Stimulated activated CD4-positive, alpha-beta T cell treated with anti-CD3 and anti-CD28 coated beads, Interleukin-15, amount 100 ng/mL, for 1 hour (primary cell): ENCODE measurements around the gene NOTO.
"Not testable (repeated sequence)": the region's sequence is repeated elsewhere in the genome, so short reads cannot be mapped to it uniquely, and the experiment has no call there.

Source experiments
- DNase-seq, 2 donors: peaks; one replicate each; pipeline ENCODE4 v3.0.0-alpha.2; 2020; ENCODE audit warnings: low read depth in 1 of 2, low spot score in 1 of 2

NOTO gene, protein sequence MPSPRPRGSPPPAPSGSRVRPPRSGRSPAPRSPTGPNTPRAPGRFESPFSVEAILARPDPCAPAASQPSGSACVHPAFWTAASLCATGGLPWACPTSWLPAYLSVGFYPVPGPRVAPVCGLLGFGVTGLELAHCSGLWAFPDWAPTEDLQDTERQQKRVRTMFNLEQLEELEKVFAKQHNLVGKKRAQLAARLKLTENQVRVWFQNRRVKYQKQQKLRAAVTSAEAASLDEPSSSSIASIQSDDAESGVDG

DNA sequence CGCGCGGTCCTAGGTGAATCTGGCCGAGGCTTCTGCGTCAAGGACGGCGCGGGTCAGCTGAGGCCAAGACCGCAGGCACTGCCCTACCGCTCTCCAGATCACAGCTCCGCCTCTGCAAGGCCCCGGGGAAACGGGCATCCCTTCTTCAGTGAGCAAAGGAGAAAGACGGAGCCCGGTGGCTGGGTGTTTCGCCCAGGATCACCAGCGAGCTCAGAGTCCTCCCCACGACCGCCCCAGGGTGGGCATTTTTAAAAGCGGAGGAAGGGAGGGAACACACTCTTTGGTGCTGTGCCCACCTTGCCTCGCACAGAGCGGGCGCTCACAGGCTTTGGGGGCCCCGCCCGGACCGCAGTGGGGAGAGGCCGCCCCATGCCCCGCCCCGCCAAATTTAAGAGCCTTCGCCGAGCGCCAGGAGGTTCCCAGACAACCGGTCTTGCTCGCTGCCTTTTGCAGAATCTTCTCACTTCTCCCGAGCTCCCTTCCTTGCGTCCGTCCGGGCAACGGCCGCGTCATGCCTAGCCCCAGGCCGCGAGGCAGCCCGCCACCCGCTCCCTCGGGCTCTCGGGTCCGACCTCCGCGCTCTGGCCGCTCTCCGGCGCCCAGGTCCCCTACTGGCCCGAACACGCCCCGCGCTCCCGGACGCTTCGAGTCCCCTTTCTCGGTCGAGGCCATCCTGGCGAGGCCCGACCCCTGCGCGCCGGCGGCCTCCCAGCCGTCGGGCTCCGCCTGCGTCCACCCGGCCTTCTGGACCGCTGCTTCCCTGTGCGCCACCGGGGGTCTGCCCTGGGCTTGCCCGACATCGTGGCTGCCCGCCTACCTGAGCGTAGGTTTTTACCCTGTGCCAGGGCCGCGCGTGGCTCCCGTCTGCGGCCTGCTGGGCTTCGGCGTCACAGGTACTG lies at the start of gene NOTO:
Gene NOTO, plus strand, starts transcription at position 419 of the 899 bp plus-strand sequence. Its CDS starts 93 bp downstream, at position 512.
- no peak for DNase-seq

DNA sequence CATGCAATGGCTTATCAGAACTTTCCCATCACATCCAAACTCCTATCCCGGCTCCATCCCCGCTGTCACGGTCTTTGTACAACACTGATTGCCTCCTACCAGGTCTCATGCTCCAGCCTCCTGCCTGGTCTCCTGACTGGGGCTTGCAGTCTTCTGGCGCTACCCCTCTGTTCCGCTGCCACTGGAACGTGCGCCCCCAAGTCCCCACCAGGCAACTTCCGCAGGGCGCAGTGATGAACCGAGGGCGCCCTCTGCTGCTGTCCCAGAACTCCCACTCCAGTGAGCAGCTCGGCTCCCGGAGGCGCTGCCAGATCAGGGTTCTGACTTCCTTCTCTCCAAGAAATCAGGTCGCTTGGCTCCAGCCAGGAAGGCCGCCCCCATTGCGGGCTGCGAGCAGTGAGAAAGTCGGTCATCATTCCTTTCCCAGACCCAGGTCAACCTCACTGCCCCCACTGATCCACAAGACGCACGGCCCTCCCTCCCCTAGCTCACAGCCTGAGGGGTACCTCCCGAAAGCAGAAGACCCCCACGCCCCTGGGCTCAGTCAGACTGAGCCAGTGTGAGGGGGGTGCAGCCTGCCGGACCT lies 45.7 kb upstream of the NOTO start:
- no peak for DNase-seq

DNA sequence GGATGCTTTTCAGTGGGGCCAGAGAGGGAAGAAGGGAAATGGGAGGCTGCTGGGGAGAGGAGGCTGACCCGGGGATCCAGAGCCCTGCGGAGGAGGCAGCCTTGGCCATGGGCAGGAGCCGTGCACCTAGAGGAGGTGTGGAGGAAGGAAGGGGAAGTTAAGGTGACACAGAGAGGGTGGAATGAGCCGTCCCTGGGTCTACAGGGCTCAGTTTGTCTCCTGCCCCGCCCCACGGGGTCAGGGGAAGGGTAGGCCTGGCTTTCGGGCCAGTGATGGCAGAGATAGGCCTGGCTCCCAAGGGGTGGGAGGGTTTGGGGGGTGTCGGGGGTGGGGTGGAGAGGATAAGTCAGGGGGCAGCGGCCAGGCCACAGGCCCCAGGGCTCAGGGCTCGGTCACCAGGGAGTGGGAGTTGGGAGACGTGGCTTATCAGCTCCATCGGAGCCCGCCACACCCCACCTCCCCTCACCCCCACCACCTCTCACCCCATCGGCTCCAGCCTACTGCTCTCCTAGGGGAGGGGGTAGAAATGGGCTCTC lies 39.5 kb upstream of the NOTO start:
- no peak for DNase-seq

DNA sequence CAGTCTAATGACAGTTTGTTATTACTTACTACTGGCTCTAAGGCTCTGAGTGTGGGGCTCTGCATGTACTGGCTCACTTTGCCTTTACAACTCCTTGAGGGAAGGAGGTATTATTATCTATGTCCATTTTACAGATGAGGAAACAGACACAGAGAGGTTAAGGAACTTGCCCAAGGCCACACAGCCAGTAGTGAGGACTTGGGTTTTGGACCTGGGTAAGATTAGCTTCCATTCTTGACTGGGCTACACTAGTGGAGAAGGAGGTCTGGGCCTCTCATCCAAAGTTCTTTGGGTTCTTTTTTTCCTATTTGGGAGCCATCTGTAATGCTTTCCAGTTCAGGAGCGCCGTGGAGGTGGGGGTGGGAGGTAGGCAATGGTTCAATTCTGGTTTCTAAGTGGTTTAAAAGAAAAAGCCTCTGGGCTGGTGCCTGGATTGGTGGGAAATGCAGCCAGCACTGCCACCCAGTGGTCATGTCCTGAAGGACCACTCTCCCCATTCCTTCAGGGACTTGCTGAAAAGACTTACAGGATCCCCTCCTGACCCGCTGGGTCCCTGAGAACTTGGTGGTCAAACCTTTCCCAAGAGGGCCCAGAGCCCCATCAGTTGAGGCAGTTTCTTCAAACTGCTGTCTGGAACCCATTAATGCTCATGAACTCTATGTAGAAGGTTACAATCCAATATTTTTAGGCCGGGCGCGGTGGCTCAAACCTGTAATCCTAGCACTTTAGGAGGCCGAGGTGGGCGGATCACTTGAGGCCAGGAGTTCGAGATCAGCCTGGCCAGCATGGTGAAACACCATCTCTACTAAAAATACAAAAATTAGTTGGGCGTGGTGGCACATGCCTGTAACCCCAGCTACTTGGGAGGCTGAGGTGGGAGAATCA lies 38.6 kb upstream of the NOTO start:
- peak; percentile 35 to 51 for DNase-seq

DNA sequence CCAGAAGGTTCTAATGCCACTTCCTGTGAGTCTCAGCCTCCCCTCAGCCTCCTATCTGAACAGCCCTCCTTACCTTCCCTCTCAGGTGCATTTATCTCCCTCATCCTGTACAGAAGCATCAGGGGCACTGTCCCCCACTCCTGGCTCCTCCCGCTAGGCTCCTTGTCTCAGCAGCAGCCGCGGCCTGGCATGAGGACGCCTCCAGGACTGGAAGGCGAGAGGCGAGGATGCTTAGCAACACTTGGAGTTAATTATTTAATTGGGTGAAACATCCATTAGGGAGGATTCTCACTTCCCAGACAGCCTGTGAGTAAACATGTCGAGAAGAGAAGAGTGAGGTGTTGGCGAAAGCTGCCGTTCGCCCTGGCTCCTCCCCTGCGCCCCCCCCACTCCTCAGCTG lies 36.4 kb upstream of the NOTO start:
- not testable (repeated sequence) for DNase-seq

DNA sequence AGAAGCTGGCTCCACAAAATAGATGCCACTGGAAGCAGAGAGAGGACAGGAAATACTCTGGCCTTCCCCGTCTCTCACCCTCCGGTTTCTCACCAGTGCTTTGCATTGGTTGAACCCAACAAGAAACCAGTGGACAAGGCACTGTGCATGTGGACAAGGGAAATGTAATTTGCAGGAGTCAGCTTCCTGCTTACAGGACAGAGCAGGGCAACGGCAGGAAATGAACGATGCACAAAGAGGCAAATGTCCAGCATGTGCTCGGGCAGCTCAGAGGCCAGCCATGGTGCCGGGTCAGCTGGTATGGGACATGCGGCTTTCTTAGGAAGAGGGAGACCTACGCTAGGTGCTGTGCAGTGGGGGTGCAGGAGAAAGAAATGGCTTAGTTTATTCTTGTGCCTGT lies 35.6 kb upstream of the NOTO start:
- DNase-seq = not testable (repeated sequence)

DNA sequence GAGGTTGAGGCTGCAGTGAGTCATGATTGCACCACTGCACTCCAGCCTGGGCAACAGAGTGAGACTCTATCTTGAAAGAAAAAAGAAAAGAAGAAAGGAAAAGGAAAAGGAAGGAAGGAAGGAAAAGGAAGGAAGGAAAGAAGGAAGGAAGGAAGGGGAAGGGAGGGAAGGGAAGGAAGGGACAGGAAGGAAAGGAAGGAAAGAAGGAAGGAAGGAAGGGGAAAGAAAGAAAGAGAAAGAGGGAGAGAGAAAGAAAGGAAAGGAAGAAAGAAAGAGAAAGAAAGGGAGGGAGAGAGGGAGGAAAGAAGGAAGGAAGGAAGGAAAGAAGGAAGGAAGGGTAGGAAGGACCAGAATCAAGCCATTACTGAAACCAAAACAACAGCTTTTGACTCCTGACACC lies 34.0 kb upstream of the NOTO start:
- DNase-seq = not testable (repeated sequence)

DNA sequence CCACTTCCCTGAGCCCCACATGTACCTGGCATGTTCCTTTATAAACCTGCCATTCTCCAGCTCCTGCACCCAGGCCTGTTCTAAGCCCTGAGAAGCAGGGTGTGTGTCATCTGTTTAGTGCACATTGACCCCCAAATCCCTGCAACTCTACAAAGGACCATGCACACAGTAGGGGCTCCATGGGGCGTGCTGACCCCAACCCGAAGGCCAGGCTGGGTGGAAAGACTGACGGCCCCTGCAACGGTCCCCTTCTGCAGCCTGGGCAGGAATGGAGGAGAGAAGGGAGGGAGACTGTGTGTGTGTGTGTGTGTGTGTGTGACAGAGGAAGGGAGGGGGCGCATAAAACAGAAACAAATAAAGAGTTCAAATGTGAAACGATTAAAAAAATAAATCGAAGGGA lies 32.0 kb upstream of the NOTO start:
- not testable (repeated sequence) for DNase-seq

DNA sequence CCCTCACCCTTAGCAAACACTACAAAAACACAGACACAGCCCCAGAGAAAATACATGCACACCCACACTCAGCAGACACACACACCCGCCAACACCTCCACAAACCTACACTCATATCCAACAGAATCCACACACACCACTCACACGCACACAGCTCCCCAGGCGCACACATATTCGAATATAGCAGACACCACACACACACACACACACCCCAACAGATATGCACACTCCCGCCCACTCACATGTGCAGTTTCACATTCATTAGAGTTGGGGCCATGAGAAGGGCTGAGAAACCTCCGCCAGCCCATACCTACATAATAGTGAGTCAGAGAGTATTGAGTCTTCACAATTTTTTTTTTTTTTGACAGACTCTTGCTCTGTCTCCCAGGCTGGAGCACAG lies 29.4 kb upstream of the NOTO start:
- peak in 1 of 2 donors; percentile 28 for DNase-seq

DNA sequence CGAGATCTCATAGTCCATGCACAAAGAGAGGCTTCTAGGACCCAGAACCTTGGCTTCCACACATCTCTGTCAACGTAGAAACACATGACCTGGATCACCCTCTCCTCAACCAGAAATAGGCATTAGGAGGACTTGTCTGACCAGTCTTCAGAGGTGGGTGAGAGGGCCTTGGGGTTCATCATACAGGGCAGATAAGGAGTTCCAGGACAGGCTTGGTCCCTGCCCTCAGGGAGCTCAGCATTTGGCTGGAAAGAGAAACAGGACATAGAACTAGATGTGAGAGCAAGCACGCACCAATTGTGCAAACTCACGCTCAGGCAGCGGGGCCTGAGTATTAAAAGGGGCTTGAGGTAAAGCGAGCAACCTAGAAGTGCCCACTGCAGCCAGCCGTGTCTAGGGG lies 28.6 kb upstream of the NOTO start:
- no peak for DNase-seq

DNA sequence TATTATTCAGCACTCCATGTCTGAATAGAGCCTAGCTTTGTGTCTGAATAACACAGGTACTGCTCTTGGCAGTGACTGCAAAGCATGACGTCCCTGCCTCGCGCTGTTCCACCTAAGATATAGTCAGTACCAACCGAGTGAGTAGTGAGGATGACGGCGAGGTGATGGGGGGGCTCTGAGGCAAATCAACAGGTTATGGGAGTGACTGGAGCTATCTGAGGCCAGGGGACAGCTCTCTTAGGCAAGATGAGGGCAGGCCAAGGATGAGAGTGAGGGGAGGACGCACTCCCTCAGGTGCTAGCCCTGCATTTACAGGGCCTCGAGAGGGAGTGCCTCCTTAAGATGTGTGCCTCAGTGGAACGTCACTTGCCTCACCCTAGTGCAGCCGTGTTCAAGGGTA lies 28.1 kb upstream of the NOTO start:
- no peak for DNase-seq

DNA sequence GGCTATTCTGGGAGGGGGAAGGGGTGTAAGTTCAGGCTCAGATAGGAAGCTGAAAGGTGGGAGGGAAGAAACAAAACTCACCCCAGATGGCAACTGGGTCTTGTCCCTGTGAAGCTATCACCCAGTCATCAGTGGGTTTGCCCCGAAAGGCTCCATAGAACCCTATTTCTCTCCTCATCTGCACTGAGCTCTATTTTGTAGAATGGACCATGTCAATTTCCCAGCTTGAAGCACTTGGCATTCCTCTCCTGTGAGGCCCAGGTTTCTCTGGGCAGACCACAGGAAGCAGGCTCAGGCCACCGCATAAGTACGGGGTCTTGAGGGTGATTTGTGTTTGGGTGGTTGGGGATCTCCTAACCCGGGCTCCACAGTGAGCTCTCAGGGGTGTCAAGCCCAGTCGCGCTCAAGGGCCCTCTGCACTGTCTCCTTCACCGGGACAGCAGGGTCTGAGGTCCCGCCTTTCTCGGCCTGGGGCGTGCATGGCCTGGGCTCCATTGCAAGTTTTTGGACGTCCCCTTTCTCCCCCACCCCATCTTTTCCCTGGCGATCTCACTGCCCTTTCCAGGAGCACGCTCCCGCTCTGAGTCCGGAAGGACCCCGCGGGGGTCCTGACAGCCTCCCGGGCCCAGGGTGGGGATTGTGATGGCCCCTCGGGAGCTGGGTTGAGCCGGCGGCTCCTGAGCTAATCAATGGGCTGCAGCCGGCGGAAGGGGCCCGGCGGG lies 27.3 kb upstream of the NOTO start:
- DNase-seq = no peak

DNA sequence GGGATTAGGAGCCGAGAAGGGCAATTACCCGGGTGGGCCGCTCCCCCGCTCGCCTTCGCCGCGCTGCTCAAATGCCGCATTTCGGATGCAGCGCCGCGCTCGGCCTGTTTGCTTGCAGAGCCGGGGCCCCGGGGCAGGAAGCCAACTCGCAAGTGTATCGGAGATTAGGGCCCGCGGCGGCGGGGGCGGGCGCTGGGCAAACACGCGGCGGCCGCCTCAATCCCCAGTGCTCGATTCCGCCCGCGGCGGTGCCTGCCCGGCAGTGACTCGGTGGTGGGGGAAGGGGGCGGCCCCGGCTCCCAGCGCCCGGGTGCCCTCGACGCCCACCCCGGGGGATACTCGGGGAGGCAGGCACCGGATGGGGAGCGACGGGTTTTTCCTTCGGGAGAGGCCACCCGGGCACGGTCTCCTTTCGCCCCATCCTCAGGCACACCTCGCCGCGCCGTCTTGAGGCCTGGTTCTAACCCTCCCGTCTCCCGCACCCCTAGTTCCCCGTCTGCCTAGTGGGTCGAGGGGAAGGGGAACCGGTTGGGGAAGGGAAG lies 26.6 kb upstream of the NOTO start:
- peak; percentile 24 to 58 for DNase-seq

DNA sequence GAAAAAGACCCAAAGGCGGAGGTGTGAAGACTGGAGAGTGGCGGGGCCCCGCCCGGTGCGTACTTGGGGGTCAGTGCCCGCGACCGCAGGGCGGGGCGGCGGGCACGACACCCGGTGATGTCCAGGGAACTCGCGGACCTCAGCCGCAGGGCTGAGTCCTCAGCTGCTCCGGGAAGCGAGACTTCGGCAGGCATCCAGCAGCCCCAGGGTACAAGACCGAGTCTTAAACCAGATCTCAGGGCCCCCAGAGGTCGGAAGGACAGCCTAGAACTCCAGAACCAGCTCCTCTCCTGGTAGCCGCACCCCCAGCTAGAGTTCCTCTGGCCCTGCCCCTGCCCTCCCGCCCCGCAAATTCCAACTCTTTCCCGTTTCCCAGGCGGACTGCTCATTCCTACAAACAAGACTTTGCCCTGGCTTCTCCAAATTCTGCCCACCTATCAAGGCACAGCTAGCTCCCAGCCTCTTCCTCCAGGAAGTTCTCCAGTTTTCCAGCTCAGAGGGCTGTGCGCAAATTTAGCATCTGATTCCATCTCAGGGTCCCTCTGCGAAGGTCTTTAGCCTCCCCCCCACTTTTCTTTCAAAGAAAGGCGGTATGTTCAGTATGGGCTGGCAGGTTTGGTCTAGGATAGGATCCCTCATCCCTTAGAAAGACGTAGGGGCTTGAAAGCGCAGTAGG lies 26.0 kb upstream of the NOTO start:
- no peak for DNase-seq

DNA sequence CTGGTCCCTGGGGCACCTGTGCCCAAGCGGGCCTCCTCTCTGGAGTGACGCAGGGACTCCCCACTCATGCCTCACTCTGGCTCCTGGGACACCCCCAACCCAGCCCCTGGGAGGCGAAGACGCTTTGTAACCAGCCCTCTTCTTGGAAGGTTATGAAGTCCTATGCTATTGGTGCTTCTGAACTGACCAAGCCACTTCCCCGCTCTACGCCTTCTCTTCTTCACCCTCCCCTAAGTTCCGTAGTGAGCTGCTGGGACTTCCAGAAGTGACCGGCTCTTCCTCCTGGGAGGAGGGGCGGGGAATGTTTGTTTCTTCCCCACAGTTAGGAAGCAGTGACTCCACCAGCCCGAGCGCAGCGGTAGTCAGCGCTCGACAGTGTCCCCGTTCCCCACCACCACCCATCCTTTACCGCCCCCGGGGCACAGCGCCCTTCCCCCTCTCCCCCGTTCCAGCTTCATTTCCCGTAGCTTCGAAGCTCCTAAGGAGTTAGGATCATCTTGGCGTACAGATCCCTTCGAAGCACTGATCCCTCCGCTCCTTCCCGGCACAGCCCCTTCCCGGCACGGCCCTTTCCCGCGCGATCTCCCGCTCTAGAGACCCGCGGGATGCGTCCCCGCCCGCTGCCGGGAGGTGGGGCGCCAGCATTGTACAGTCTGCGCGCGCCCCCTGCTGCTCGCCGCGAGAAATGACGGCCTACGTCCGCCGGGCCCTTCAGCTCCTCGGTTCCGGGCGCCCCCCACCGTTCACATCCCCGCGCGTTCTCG lies 25.3 kb upstream of the NOTO start:
- DNase-seq = peak; percentile 76 to 89

DNA sequence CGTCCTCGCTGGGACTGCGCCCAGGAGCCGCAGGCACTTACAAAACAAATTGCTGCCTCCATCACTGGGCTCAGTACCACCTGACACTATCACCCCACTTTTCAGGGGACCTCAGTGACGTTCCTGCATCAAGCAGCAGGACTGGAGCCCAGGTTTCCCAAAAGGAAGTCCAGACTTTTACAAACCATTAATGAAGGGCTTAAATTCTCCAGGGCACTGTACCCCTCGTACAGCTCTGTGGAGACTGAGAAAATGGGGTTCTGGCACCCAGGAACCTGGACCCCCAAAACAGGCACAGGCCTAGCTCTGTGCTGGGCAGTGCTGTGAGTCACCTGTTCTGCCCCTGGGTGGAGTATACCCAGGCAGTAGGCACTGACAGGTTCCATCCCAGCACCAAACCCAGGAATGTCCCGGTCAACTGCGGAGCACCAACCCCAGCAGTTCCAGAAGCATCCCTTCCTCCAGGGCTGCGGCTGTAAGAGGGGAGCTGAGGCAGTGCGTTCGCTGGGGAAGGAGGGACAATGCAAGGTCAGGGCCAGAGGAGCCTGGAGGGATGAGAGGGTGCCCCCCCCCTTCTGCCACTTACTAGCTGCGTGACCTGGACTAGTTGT lies 24.6 kb upstream of the NOTO start:
- no peak for DNase-seq

DNA sequence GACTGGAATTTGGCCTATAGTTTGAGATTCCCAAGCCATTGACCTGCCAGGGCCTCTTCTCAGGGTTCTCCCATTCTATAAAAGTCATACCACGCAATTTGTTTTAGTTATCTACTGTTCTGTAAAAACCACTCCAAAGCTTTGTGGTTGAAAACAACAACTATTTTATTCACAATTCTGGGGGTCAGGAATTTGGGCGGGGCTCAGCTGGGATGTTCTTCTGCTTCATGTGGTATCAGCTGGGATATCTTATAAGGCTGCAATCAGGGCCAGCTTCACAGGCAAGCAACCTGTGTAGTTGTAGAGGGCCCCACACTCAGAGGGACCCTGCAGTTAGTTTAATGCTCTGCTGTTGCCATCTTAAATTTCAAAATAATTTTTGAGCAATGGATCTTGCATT lies 16.4 kb upstream of the NOTO start:
- no peak for DNase-seq

DNA sequence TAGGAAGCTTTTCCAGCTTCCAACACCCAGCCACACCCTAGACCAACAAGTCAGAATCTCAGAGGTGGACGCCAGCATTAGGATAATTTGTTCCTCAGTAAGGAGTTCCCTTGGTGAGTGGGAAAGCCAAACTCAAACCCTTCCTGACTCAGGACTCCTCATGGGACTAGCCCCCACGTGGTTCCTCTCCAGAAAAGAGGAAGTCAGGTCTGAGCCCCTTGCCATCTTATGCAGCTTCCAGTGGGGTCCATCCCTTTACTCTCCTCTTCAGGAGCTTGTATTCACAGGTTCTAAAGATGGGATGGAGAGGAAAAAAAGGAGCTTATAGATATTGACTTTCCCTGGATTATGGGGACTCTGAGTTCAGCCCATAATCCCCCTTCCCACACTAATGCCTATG lies 14.8 kb upstream of the NOTO start:
- no peak for DNase-seq
